ENCODE measurements around the gene CCDC170. TPM values are rescaled to one million over a fixed set of nuclear protein-coding genes. Genes with fewer than 3 reads are reported as not detected.
A peak's percentile ranks its signal among the peaks of the same experiment; 100 is the strongest.

CCDC170 gene, protein sequence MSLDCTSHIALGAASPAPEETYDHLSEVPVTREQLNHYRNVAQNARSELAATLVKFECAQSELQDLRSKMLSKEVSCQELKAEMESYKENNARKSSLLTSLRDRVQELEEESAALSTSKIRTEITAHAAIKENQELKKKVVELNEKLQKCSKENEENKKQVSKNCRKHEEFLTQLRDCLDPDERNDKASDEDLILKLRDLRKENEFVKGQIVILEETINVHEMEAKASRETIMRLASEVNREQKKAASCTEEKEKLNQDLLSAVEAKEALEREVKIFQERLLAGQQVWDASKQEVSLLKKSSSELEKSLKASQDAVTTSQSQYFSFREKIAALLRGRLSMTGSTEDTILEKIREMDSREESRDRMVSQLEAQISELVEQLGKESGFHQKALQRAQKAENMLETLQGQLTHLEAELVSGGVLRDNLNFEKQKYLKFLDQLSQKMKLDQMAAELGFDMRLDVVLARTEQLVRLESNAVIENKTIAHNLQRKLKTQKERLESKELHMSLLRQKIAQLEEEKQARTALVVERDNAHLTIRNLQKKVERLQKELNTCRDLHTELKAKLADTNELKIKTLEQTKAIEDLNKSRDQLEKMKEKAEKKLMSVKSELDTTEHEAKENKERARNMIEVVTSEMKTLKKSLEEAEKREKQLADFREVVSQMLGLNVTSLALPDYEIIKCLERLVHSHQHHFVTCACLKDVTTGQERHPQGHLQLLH
- 0.15 TPM in 1 of 2 replicates, not detected in the other for polyA plus RNA-seq
- 1.7 TPM in 1 of 2 replicates, not detected in the other for polyA minus RNA-seq

DNA sequence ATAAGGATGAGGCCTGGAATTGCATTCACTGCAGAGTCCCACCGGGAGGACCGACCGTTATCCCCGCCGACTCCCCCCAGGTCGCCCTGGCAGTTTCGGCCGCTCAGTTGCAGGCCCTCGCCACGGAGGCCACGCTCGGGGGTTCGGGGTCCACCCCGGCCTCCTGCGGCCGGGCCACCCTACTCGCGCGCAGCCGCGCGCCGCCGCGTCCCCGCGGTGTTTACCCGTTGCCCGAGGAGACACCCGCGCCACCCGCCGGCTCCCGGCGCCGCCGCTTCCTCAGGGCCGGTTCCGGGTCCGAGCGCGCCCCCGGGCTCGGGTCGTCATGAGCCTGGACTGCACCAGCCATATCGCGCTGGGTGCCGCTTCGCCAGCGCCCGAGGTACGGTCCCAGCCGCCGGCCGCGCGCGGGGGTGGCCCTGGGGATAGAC is at the start of gene CCDC170:
CCDC170 (plus strand) TSS at position 214 of the 431 bp plus-strand sequence; CDS start at position 326, 112 bp downstream.
- Histone ChIP-seq H2AFZ (ENCODE audit: low read depth, low read length) (peak within 1 kb of the TSS; percentile 33), H3K36me3 (ENCODE audit: insufficient read depth, low read length) (no peaks in the 10 kb centered on the region), H3K79me2 (replicated peaks; ENCODE audit: insufficient read depth, low read length) (no peaks in the 10 kb centered on the region), H3K4me2 (ENCODE audit: low read length) (peak within 1 kb of the TSS; percentile 6), H3K9me3 (ENCODE audit: low read length) (no peaks in the 10 kb centered on the region), H3K27me3 (ENCODE audit: insufficient read depth, low read depth, low read length) (peaks cover 28% of the 10 kb centered on the region), H3K4me3 (ENCODE audit: low read length) (peak within 1 kb of the TSS; percentile 66), H3K27ac (ENCODE audit: low read length) (no peak within 1 kb of the TSS), H4K20me1 (ENCODE audit: insufficient read depth) (no peaks in the 10 kb centered on the region), H3K9me2 (ENCODE audit: insufficient read depth, low read length) (no peaks in the 10 kb centered on the region), H3F3A (ENCODE audit: insufficient read depth, low read length, poor library complexity, severe bottlenecking) (no peaks in the 10 kb centered on the region), H3K9ac (ENCODE audit: low read length) (peak within 1 kb of the TSS; percentile 55)
- TF ChIP-seq, protein P1, sequence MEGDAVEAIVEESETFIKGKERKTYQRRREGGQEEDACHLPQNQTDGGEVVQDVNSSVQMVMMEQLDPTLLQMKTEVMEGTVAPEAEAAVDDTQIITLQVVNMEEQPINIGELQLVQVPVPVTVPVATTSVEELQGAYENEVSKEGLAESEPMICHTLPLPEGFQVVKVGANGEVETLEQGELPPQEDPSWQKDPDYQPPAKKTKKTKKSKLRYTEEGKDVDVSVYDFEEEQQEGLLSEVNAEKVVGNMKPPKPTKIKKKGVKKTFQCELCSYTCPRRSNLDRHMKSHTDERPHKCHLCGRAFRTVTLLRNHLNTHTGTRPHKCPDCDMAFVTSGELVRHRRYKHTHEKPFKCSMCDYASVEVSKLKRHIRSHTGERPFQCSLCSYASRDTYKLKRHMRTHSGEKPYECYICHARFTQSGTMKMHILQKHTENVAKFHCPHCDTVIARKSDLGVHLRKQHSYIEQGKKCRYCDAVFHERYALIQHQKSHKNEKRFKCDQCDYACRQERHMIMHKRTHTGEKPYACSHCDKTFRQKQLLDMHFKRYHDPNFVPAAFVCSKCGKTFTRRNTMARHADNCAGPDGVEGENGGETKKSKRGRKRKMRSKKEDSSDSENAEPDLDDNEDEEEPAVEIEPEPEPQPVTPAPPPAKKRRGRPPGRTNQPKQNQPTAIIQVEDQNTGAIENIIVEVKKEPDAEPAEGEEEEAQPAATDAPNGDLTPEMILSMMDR (IDR thresholded peaks at IDR 0.05; ENCODE audit: poor library complexity, severe bottlenecking), result no peak
- TF ChIP-seq SMC3 (conservative IDR thresholded peaks at IDR 0.05; ENCODE audit: poor library complexity), result peak; percentile 18
- peak; percentile 27 for TF ChIP-seq EP300 (conservative IDR thresholded peaks at IDR 0.05; ENCODE audit: poor library complexity, severe bottlenecking)
- no peak for TF ChIP-seq RAD21 (conservative IDR thresholded peaks at IDR 0.05)
- TF ChIP-seq MXI1 (conservative IDR thresholded peaks at IDR 0.05; ENCODE audit: poor library complexity, severe bottlenecking), result peak; percentile 33
- no peak for TF ChIP-seq POLR2AphosphoS5 (IDR thresholded peaks at IDR 0.05)

DNA sequence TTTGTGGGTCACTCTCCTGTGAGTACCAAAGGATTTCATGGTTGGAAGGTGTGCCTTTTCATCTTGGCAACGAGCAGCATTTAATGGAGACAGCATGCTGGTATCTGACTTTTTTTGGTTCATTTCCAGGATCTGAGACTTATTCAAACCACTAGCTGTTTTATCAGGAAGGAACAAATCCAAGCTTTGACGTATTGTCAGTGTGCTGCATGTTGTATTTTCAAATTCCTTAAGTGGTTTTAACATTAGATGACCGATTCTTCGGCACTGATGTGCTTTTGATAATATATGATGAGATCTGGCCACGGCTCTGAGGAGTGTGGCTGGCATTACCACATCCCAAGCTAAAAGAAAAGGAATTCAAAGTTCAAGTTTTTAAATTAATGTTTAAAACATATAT is 48.3 kb upstream of the CCDC170 start:
- no peak overlapping the region for H3K4me2 ChIP-seq (ENCODE audit: low read length)
- no peak overlapping the region for H3K27ac ChIP-seq (ENCODE audit: low read length)
- TF ChIP-seq, protein P1 (IDR thresholded peaks at IDR 0.05; ENCODE audit: poor library complexity, severe bottlenecking), result no peak

DNA sequence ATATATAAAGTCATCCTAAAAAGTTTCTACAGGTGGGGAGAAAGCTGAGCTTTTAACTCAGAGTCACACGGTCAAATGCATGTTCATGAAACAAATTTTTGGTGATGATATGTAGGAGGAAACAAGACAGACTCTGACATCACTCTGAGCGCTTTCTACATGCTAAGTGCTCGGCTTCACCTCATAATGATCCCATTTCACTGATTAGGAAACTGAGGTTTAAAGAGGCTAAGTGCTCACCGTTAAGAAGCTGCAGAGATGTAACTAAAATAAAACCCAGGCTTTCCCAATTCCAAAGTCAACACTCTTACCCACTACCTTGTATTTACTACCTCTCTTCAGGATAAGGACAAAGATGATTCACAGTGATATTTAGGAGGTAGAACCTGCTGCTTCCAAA is 46.6 kb upstream of the CCDC170 start:
- no peaks in the 10 kb centered on the region for H4K20me1 ChIP-seq (ENCODE audit: insufficient read depth)
- H2AFZ ChIP-seq (ENCODE audit: low read depth, low read length), result no peak overlapping the region
- H3K9me3 ChIP-seq (ENCODE audit: low read length), result no peaks in the 10 kb centered on the region
- H3K27ac ChIP-seq (ENCODE audit: low read length), result no peak overlapping the region
- no peaks in the 10 kb centered on the region for H3K9me2 ChIP-seq (ENCODE audit: insufficient read depth, low read length)
- no peaks in the 10 kb centered on the region for H3K36me3 ChIP-seq (ENCODE audit: insufficient read depth, low read length)
- H3K4me2 ChIP-seq (ENCODE audit: low read length), result no peak overlapping the region
- no peaks in the 10 kb centered on the region for H3K27me3 ChIP-seq (ENCODE audit: insufficient read depth, low read depth, low read length)
- H3F3A ChIP-seq (ENCODE audit: insufficient read depth, low read length, poor library complexity, severe bottlenecking), result no peaks in the 10 kb centered on the region
- no peak overlapping the region for H3K9ac ChIP-seq (ENCODE audit: low read length)
- H3K79me2 ChIP-seq (replicated peaks; ENCODE audit: insufficient read depth, low read length), result peaks cover 24% of the 10 kb centered on the region
- H3K4me3 ChIP-seq (ENCODE audit: low read length), result no peak overlapping the region
- TF ChIP-seq TAF1 (IDR thresholded peaks at IDR 0.05; ENCODE audit: low read depth) (no peak), EZH2 (IDR thresholded peaks at IDR 0.05; ENCODE audit: borderline replicate concordance, insufficient read depth, low read length, poor library complexity, severe bottlenecking) (no peak), EP300 (conservative IDR thresholded peaks at IDR 0.05; ENCODE audit: poor library complexity, severe bottlenecking) (no peak), POLR2AphosphoS5 (IDR thresholded peaks at IDR 0.05) (no peak), SMC3 (conservative IDR thresholded peaks at IDR 0.05; ENCODE audit: poor library complexity) (no peak), RAD21 (conservative IDR thresholded peaks at IDR 0.05) (no peak), MXI1 (conservative IDR thresholded peaks at IDR 0.05; ENCODE audit: poor library complexity, severe bottlenecking) (no peak)
- TF ChIP-seq, protein P1 (IDR thresholded peaks at IDR 0.05; ENCODE audit: poor library complexity, severe bottlenecking), result no peak

More for the DNA sequence above, 48.3 kb upstream of the CCDC170 start:
- H4K20me1 ChIP-seq (ENCODE audit: insufficient read depth), result no peaks in the 10 kb centered on the region
- H2AFZ ChIP-seq (ENCODE audit: low read depth, low read length), result no peak overlapping the region
- H3K36me3 ChIP-seq (ENCODE audit: insufficient read depth, low read length), result no peaks in the 10 kb centered on the region
- peaks cover 28% of the 10 kb centered on the region for H3K79me2 ChIP-seq (replicated peaks; ENCODE audit: insufficient read depth, low read length)
- no peak overlapping the region for H3K9ac ChIP-seq (ENCODE audit: low read length)
- H3K4me3 ChIP-seq (ENCODE audit: low read length), result no peak overlapping the region
- H3K9me2 ChIP-seq (ENCODE audit: insufficient read depth, low read length), result no peaks in the 10 kb centered on the region
- no peaks in the 10 kb centered on the region for H3K27me3 ChIP-seq (ENCODE audit: insufficient read depth, low read depth, low read length)
- H3K9me3 ChIP-seq (ENCODE audit: low read length), result no peaks in the 10 kb centered on the region
- H3F3A ChIP-seq (ENCODE audit: insufficient read depth, low read length, poor library complexity, severe bottlenecking), result no peaks in the 10 kb centered on the region
